Nephron (organoid): ENCODE data around the gene SUPT5H.

Source experiments
- H3K27ac Mint-ChIP-seq, 3 experiments: 2 replicates each; pipeline ENCODE4 v1.8.0; 2020; ENCODE audit warnings: mixed read lengths in 3 of 3, mild to moderate bottlenecking in 2 of 3, moderate library complexity in 1 of 3
- H3K27me3 Mint-ChIP-seq: 2 replicates; pipeline ENCODE4 v1.8.0; 2021; ENCODE audit warnings: low read depth, mild to moderate bottlenecking, moderate library complexity, mixed read lengths
- H3K36me3 Mint-ChIP-seq: 2 replicates; pipeline ENCODE4 v1.8.0; 2020; ENCODE audit warnings: low read depth, mixed read lengths
- H3K4me1 Mint-ChIP-seq: 2 replicates; pipeline ENCODE4 v1.8.0; 2020; ENCODE audit warnings: mixed read lengths
- H3K4me3 Mint-ChIP-seq, 3 experiments: 2 replicates each; pipeline ENCODE4 v1.8.0; 2020; ENCODE audit warnings: mild to moderate bottlenecking in 3 of 3, mixed read lengths in 3 of 3, moderate library complexity in 2 of 3
- H3K9me3 Mint-ChIP-seq: 2 replicates; pipeline ENCODE4 v1.8.0; 2020; ENCODE audit warnings: mixed read lengths
- TF ChIP-seq, protein P1 (sequence below), 3 experiments: fragments of 200-600 bp; sonication (generic); IDR thresholded peaks; one replicate each; pipeline ENCODE4 v1.5.0; 2021; ENCODE audit warnings: antibody characterized with exemption in 3 of 3; ENCODE audit not compliant: unreplicated experiment in 3 of 3

Gene SUPT5H

DNA sequence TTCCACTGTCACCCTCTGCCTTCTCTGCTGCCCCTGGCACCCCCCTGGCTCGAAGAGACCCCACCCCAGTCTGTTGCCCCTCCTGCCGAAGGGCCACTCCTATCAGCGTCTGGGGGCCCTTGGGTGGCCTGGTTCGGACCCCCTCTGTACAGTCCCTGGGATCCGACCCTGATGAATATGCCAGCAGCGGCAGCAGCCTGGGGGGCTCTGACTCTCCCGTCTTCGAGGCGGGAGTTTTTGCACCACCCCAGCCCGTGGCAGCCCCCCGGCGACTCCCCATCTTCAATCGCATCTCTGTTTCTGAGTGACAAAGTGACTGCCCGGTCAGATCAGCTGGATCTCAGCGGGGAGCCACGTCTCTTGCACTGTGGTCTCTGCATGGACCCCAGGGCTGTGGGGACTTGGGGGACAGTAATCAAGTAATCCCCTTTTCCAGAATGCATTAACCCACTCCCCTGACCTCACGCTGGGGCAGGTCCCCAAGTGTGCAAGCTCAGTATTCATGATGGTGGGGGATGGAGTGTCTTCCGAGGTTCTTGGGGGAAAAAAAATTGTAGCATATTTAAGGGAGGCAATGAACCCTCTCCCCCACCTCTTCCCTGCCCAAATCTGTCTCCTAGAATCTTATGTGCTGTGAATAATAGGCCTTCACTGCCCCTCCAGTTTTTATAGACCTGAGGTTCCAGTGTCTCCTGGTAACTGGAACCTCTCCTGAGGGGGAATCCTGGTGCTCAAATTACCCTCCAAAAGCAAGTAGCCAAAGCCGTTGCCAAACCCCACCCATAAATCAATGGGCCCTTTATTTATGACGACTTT is 36.8 kb upstream of the SUPT5H start:
- peaks cover 5% of the 10 kb centered on the region for H3K27me3 Mint-ChIP-seq
- TF ChIP-seq, protein P1, sequence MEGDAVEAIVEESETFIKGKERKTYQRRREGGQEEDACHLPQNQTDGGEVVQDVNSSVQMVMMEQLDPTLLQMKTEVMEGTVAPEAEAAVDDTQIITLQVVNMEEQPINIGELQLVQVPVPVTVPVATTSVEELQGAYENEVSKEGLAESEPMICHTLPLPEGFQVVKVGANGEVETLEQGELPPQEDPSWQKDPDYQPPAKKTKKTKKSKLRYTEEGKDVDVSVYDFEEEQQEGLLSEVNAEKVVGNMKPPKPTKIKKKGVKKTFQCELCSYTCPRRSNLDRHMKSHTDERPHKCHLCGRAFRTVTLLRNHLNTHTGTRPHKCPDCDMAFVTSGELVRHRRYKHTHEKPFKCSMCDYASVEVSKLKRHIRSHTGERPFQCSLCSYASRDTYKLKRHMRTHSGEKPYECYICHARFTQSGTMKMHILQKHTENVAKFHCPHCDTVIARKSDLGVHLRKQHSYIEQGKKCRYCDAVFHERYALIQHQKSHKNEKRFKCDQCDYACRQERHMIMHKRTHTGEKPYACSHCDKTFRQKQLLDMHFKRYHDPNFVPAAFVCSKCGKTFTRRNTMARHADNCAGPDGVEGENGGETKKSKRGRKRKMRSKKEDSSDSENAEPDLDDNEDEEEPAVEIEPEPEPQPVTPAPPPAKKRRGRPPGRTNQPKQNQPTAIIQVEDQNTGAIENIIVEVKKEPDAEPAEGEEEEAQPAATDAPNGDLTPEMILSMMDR (IDR thresholded peaks at IDR 0.05; ENCODE audit: unreplicated experiment in 3 of 3) = no peak
- H3K4me3 Mint-ChIP-seq = peak overlapping the region; percentile 79 to 93 (median 90)
- H3K36me3 Mint-ChIP-seq = no peaks in the 10 kb centered on the region
- H3K27ac Mint-ChIP-seq = peak overlapping the region; percentile 91 to 98 (median 97)
- peaks cover 37% of the 10 kb centered on the region for H3K4me1 Mint-ChIP-seq
- H3K9me3 Mint-ChIP-seq = no peaks in the 10 kb centered on the region

DNA sequence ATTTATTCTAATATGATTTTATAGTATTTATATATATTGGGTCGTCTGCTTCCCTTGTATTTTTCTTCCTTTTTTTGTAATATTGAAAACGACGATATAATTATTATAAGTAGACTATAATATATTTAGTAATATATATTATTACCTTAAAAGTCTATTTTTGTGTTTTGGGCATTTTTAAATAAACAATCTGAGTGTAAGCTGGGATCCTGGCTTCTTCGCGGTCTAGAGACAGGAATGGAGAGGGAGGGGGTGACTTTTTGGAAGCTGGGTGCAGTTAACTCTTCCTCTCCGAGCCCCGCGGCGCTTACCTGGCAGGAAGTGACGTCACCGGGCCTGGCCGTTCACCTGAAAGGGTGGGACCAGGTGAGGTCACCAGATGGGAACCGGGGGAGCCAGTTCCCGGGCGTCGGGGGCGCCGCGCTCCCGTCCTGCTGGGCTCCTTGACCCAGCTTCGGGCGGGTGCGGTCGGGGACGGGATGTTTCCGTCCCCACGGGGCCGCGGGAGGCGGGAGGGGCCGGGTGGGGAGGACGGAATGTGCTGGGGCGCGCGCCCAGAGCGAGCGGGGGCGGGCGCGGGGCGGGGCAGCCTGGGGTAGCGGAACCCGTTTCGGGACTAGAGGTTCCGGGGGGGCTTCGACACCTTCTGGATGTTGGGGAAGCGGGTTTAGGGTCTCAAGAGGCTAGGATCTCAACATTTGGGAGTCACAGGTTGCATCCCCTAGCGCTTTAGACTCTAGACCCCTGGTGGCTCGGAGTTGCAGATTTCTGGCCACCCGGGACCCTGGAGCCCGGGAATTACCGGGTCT is 36.0 kb upstream of the SUPT5H start:
- peaks cover 6% of the 10 kb centered on the region for H3K36me3 Mint-ChIP-seq
- H3K4me1 Mint-ChIP-seq = peaks cover 38% of the 10 kb centered on the region
- peak overlapping the region; percentile 97 to 99 (median 97) for H3K4me3 Mint-ChIP-seq
- TF ChIP-seq, protein P1 (IDR thresholded peaks at IDR 0.05; ENCODE audit: unreplicated experiment in 3 of 3) = no peak
- no peaks in the 10 kb centered on the region for H3K9me3 Mint-ChIP-seq
- H3K27ac Mint-ChIP-seq = peak overlapping the region; percentile 91 to 98 (median 97)
- peaks cover 5% of the 10 kb centered on the region for H3K27me3 Mint-ChIP-seq

DNA sequence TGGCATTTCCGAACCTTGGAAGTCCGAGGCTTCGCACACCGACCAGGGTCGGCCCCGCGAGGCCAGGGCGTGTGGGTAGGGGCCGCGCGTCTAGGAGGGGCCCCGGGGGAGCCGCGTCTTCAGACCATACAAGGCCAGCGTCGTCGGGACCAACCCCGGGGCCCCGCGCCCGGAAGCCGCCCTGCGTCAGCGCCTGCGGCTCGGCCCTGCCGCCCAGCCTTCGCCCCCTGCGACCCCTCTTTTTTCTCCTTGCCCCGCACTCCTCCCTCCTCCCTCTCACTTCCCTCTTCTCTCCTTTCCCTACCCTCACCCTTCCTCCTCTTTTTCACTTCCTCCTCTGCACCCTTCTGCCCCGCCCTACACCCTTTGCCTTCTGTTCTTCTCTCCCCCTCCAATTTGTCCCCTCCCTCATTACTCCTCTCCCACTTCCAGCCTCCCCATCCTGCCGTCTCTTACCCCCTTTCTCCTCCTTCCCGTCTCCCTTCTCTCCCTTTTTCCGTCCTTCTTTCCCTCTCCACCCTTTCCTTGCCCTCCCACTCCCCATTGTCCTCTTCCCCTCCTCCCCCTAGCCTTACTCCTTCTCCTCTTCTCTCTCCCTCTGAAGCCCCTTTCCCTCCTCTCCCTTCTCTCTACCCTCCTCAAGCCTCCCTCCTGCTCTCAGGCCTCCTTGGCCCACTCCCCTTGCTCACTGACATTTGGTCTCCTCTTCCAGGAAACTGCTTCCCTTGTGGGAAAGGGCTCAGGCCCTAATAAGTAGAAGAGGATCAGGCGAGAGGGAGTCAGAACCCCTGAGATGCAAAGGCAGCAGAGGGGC is 35.2 kb upstream of the SUPT5H start:
- peaks cover 42% of the 10 kb centered on the region for H3K4me1 Mint-ChIP-seq
- peaks cover 10% of the 10 kb centered on the region for H3K36me3 Mint-ChIP-seq
- H3K27ac Mint-ChIP-seq = peak overlapping the region; percentile 91 to 98 (median 96)
- TF ChIP-seq, protein P1 (IDR thresholded peaks at IDR 0.05; ENCODE audit: unreplicated experiment in 3 of 3) = no peak
- H3K9me3 Mint-ChIP-seq = no peaks in the 10 kb centered on the region
- H3K4me3 Mint-ChIP-seq = peak overlapping the region; percentile 97 to 99 (median 97)
- H3K27me3 Mint-ChIP-seq = peaks cover 5% of the 10 kb centered on the region

DNA sequence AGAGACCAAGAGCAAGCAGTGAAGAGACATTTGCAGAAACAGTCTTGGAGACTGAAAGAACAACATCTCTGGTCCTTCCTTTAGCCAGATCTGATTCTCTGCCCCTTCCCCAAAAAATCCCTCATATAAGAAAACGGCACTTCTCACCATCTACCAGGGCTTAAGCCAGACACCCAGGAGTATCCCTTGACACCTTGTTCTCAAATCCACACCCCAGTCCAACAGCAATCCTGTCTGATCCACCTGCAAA is 34.6 kb upstream of the SUPT5H start:
- H3K27ac Mint-ChIP-seq = peak overlapping the region; percentile 91 to 98 (median 96)
- TF ChIP-seq, protein P1 (IDR thresholded peaks at IDR 0.05; ENCODE audit: unreplicated experiment in 3 of 3) = no peak
- peaks cover 42% of the 10 kb centered on the region for H3K4me1 Mint-ChIP-seq

DNA sequence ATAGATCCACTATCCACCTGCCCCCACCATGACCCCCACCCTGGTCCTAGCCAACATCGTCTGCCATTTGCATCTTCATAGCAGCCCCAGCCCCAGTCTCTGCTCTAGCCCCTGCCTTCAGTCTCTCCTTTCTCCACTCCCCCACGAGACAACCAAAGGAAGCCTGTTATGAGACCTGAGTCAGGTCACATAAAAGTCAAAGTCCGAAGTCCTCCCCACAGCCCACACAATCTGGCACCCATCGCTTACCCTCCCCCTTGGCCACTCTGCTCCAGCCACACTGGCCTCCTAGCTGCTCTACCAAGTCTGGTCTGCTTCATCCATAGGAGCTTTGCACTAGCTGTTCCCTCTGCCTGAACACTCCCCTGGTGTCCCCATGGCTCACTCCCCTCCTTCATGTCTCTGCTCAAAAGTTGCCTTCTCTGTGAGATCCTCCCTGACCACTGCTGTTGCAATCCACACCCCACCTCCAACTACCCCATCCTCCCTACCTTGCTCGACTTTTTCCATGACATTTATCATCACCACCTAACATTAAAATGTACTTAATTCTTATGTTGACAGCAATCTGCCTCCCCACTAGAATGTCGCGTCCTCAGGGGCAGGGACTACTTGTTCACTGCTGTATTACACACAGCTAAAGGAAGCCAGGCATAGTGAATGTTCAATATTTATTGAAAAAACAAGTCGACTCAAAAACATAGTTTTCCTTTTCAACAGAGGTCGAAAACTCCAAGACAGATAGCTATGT is 34.1 kb upstream of the SUPT5H start:
- H3K9me3 Mint-ChIP-seq = no peaks in the 10 kb centered on the region
- peak overlapping the region; percentile 91 to 98 (median 96) for H3K27ac Mint-ChIP-seq
- H3K27me3 Mint-ChIP-seq = peaks cover 5% of the 10 kb centered on the region
- peaks cover 14% of the 10 kb centered on the region for H3K36me3 Mint-ChIP-seq
- peak overlapping the region; percentile 97 to 99 (median 97) for H3K4me3 Mint-ChIP-seq
- TF ChIP-seq, protein P1 (IDR thresholded peaks at IDR 0.05; ENCODE audit: unreplicated experiment in 3 of 3) = no peak
- H3K4me1 Mint-ChIP-seq = peaks cover 38% of the 10 kb centered on the region

More for the DNA sequence above, 34.6 kb upstream of the SUPT5H start:
- H3K36me3 Mint-ChIP-seq = peaks cover 14% of the 10 kb centered on the region
- peak overlapping the region; percentile 97 to 99 (median 97) for H3K4me3 Mint-ChIP-seq
- no peaks in the 10 kb centered on the region for H3K9me3 Mint-ChIP-seq
- peaks cover 5% of the 10 kb centered on the region for H3K27me3 Mint-ChIP-seq
